Measurements from ENCODE around the gene UBE2E2. TPM values are rescaled to one million over a fixed set of nuclear protein-coding genes. Genes with fewer than 3 reads are reported as not detected.

UBE2E2 gene
- polyA plus RNA-seq, 1 donor (not counting 4 experiments of a cell fraction or from before 2014, with no cell fraction given), result 63.2 TPM

DNA sequence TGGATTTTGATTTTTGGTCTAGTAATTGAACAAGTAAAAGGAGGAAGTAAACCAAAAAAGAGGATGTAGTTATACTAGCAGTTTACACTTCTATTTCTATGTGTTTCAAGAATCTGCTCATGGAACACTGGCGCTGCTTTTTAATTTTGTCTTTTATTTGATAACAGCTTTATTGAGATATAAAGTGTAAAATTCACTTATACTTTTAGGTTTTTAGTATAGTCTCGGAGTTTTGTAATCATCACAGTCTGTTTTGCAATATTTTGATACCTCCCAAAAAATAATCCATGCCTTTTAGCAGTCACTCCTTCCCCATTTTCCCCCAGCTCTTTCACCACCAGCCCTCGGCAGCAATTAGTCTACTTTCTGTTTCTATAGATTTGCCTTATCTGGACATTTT is 18.0 kb downstream of the UBE2E2 start:
- Histone ChIP-seq H4K20me1 (ENCODE audit: control insufficient read depth, extremely low read depth, insufficient read depth, low read length) (peaks cover 4% of the 10 kb centered on the region), H3K36me3 (ENCODE audit: control insufficient read depth in 2 of 2, extremely low read depth in 1 of 2, insufficient read depth in 2 of 2, low read length in 2 of 2) (no peaks in the 10 kb centered on the region), H3K4me1 (ENCODE audit: control insufficient read depth, extremely low read depth, insufficient read depth, low read length) (peaks cover 4% of the 10 kb centered on the region), H3K27me3 (ENCODE audit: control insufficient read depth, extremely low read depth, insufficient read depth, low read length) (no peaks in the 10 kb centered on the region), H3K9me1 (ENCODE audit: control insufficient read depth, extremely low read depth, insufficient read depth, low read length) (no peaks in the 10 kb centered on the region), H3K27ac (ENCODE audit: control insufficient read depth, insufficient read depth, low read length) (no peak overlapping the region), H3K4me3 (ENCODE audit: control insufficient read depth in 2 of 3, extremely low read depth in 1 of 3, insufficient read depth in 2 of 3, low read depth in 1 of 3, low read length in 3 of 3) (no peak overlapping the region), H3K4me2 (ENCODE audit: control insufficient read depth, extremely low read depth, insufficient read depth, low read depth, low read length) (no peak overlapping the region), H3K79me2 (ENCODE audit: control insufficient read depth, insufficient read depth, low read length) (peaks cover 45% of the 10 kb centered on the region), H3K9ac (ENCODE audit: control insufficient read depth, extremely low read depth, insufficient read depth, low read length) (no peak overlapping the region), H3K9me3 (ENCODE audit: control insufficient read depth, low read depth, low read length) (no peaks in the 10 kb centered on the region), H2AFZ (ENCODE audit: control insufficient read depth, low read length) (no peak overlapping the region)
- FAIRE-seq (no peak), DNase-seq (ENCODE audit: low read depth, low spot score) (no peak)
- TF ChIP-seq, protein P1, sequence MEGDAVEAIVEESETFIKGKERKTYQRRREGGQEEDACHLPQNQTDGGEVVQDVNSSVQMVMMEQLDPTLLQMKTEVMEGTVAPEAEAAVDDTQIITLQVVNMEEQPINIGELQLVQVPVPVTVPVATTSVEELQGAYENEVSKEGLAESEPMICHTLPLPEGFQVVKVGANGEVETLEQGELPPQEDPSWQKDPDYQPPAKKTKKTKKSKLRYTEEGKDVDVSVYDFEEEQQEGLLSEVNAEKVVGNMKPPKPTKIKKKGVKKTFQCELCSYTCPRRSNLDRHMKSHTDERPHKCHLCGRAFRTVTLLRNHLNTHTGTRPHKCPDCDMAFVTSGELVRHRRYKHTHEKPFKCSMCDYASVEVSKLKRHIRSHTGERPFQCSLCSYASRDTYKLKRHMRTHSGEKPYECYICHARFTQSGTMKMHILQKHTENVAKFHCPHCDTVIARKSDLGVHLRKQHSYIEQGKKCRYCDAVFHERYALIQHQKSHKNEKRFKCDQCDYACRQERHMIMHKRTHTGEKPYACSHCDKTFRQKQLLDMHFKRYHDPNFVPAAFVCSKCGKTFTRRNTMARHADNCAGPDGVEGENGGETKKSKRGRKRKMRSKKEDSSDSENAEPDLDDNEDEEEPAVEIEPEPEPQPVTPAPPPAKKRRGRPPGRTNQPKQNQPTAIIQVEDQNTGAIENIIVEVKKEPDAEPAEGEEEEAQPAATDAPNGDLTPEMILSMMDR (optimal IDR thresholded peaks at IDR 0.05 in 1 of 3, IDR thresholded peaks at IDR 0.05 in 1 of 3, conservative IDR thresholded peaks at IDR 0.05 in 1 of 3; ENCODE audit: extremely low read depth in 1 of 3, insufficient read depth in 2 of 3, low read length in 3 of 3), result no peak
- TF ChIP-seq EZH2 (IDR thresholded peaks at IDR 0.05; ENCODE audit: low read length), result no peak
- dilution Hi-C loops (cut with MboI; ENCODE audit: extremely low pct_ligation_motif_present, low sequenced_read_pairs), result no loop called here

DNA sequence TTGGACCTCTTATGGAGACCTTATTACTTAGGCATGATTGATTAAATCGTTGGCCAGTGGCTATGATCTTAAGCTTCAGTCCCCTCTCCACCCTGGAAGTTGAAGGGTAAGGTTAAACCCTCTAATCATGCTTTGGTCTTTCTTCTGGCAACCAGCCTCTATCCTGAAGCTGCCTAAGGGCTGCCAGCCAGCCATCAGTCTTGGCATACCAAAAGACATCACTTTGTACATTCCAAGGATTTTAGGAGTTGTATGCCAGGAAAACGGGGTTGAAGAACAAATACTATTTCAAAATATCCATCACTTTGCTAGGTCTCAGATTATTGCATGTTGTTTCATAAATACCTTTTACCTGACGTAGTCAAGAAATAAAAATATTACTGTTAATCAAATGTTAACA is 28.9 kb downstream of the UBE2E2 start:
- FAIRE-seq (no peak), DNase-seq (ENCODE audit: low read depth, low spot score) (no peak)
- Histone ChIP-seq H3K27me3 (ENCODE audit: control insufficient read depth, extremely low read depth, insufficient read depth, low read length) (no peaks in the 10 kb centered on the region), H3K4me1 (ENCODE audit: control insufficient read depth, extremely low read depth, insufficient read depth, low read length) (no peaks in the 10 kb centered on the region), H3K27ac (ENCODE audit: control insufficient read depth, insufficient read depth, low read length) (no peak overlapping the region), H3K79me2 (ENCODE audit: control insufficient read depth, insufficient read depth, low read length) (peaks cover 29% of the 10 kb centered on the region), H3K4me2 (ENCODE audit: control insufficient read depth, extremely low read depth, insufficient read depth, low read depth, low read length) (no peak overlapping the region), H2AFZ (ENCODE audit: control insufficient read depth, low read length) (no peak overlapping the region), H3K9me1 (ENCODE audit: control insufficient read depth, extremely low read depth, insufficient read depth, low read length) (no peaks in the 10 kb centered on the region), H3K9me3 (ENCODE audit: control insufficient read depth, low read depth, low read length) (no peaks in the 10 kb centered on the region), H4K20me1 (ENCODE audit: control insufficient read depth, extremely low read depth, insufficient read depth, low read length) (peaks cover 6% of the 10 kb centered on the region), H3K9ac (ENCODE audit: control insufficient read depth, extremely low read depth, insufficient read depth, low read length) (no peak overlapping the region), H3K4me3 (ENCODE audit: control insufficient read depth in 2 of 3, extremely low read depth in 1 of 3, insufficient read depth in 2 of 3, low read depth in 1 of 3, low read length in 3 of 3) (no peak overlapping the region), H3K36me3 (ENCODE audit: control insufficient read depth in 2 of 2, extremely low read depth in 1 of 2, insufficient read depth in 2 of 2, low read length in 2 of 2) (no peaks in the 10 kb centered on the region)
- dilution Hi-C loops (cut with MboI; ENCODE audit: extremely low pct_ligation_motif_present, low sequenced_read_pairs), result no loop called here
- TF ChIP-seq, protein P1 (optimal IDR thresholded peaks at IDR 0.05 in 1 of 3, IDR thresholded peaks at IDR 0.05 in 1 of 3, conservative IDR thresholded peaks at IDR 0.05 in 1 of 3; ENCODE audit: extremely low read depth in 1 of 3, insufficient read depth in 2 of 3, low read length in 3 of 3), result no peak
- TF ChIP-seq EZH2 (IDR thresholded peaks at IDR 0.05; ENCODE audit: low read length), result no peak

Measured in keratinocyte (primary cell).